HG03432 (cell line): ENCODE measurements around the gene APOA1.

Experiments
- ATAC-seq: cut with Tn5 transposase; IDR thresholded peaks from one replicate; pipeline ENCODE4 v1.9.1; 2021; ENCODE audit warnings: mild to moderate bottlenecking, moderate library complexity; ENCODE audit not compliant: unreplicated experiment

Gene APOA1

DNA sequence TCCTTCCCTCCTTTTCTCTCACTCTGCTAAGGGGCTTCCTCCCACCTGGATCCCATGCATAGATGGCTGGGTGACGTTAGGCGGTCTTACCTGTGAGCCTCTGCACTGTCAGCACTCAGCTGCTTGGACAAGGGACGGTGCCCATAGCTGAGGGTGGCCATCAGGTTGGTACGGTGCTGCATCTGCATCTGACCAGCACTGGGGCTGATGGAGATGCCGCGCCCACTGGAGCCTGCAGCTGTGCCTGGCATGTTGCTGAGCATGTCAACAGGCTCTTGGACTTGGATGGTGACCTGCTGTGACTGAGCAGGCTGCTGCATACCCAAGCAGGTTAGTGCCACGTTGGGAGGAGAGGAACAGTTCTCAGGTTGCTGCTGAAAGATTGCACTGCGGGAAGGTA lies 21.8 kb upstream of the APOA1 start:
- ATAC-seq, result no peak

DNA sequence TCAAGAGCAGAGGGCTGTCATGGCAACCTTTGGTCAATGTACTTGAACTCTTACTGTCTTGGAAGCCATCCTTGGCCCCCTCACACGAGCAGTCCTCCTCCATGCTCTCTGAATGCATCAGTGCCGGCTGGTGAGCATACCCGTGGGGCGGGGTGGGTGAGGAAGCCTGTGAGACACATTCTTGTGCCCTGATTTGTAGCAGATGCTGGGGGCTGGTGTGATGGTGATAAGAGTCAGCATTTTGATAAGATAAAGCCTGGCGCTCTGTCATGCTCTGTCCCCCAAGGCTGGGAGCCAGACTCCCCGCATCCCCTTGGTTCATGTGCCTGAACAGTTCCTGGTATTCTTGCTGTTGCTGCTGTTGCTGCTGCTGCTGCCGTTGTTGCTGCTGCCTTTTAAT lies 20.5 kb upstream of the APOA1 start:
- ATAC-seq, result no peak

DNA sequence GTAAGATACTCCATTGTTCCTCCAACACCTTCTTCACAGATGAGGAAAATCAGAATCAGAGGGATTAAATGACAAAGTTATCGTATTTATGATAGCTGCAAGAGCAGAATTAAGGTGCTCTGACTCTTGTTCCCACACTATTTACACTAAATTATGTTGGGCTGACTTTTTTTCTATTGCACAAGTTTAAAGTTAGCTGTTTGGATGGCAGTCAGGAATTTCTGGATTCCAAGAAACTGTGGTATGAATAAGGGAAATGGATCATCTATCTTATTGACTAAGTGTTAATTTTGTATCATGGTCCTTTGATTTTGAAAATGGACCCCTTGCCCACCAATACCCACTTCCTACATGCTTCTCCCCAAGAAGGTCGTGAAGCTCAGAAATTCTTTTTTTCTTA lies 19.9 kb upstream of the APOA1 start:
- no peak for ATAC-seq

DNA sequence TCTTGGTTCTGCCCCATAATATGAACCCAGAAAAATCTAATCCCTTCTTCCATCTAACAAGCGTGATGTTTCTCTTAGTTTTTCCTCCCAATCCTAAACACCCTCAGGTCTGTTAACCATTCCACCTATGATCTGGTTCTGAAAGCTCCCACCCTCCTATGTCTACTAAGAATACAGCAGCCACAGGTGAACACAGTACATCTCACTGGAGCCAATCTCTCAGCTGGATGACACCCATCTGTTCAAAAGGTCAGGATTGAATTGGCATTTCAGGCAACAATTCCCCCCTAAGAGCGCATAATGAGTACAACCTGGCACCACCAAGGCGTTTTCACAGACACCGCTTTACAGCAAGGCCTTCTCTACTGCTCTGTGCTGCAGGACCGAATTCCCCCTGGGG lies 19.0 kb upstream of the APOA1 start:
- ATAC-seq, result no peak

DNA sequence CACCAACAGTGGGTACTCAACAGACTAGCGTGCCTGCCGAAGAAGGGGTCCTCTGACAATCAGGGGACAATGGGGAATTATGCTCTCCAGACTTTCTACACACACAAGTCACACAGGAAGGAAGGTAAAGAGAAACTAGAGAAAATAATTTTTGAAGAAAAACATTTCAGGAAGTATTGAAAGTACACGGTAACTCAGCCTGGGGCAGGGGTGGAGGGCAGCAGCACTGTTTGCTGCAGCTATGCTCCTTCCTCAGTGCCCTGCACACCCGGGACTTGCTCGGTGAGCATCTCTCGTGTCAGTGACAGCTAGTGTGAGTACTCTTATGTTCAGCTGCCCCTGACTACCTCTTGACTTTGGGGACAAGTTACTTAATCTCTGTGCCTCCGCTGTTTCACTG lies 18.0 kb upstream of the APOA1 start:
- no peak for ATAC-seq

DNA sequence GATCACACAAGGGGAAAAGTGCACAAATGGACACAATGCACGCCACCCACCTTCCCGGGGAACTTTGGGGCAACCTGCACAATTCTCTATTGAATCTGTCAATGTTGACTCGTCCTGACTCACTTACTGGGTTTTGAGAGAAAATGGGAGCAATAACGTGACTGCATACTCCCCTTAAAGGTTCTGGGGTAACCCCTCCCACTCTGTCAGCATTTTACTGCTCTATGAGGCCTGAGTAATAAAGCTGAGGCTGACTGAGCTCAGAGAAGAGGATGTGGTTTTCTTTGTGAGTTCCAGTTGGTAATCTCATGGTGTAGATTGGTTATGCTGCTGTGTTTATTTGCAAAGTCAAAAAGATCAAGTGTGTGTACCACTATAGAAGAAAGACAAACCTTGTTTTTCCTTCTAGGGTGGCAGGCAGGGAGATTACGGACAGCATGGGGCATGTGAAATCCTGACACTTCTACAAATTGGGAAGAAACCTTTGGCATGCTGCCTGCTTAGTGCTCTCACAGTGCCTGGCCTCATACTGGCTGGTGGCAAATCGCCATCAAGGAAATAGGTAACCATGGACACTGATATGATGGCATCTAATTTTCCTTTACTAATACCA lies 16.1 kb upstream of the APOA1 start:
- peak; percentile 95 for ATAC-seq

DNA sequence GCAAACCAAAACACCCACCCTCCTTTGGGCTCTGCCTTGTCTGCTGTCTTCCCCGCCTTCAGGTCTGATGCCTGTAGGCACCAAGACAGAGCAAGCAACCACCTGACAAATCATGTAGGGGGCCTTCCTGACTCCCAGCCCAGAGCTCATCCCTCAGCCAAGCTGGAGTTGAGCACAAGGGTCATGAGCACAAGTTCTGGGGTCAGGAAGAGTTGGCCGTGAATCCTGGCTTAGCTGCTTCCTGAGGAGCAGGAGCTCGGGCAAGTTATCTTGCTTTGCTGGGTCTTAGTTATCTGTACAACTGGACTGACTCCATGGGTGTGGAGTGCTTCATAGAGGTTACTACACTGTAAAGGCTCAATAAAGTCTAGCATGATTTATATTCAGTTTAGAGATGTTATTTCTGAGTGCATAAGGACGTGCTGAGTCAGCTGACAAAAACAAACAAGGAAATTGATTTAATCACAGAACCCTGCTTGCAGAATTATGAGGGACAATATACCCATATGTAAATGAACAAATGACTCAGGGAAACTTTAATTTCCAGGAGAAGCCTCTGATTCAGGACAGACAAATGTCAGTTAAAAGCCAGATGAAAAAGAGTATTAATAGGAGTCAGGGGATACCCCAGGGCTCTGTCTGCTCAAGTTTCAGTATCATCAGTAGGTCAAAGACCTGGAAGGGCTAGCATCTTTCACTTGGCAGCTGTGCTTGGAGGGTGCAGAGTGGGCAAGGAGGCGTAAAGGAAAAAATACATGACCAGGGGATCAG lies 15.0 kb upstream of the APOA1 start:
- ATAC-seq, result peak; percentile 41

DNA sequence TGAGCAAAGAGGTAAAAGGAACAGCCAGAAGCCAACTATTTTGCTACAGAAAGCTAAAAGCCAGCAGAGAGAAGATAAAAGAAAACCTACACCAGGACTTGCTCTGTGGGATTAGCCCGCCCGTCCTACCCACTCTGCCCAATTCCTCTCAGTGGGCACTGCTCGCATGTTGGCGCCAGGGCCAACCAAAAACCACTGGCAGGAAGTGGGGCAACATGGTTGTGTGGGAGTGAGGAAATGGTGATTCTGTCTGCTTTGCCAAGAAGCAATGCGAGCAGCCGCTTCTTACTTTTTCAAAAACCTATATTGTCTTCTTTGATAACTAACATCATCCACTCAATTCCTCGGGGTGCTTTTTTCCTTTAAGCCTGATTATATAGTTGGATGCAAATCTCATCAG lies 14.2 kb upstream of the APOA1 start:
- ATAC-seq, result no peak

DNA sequence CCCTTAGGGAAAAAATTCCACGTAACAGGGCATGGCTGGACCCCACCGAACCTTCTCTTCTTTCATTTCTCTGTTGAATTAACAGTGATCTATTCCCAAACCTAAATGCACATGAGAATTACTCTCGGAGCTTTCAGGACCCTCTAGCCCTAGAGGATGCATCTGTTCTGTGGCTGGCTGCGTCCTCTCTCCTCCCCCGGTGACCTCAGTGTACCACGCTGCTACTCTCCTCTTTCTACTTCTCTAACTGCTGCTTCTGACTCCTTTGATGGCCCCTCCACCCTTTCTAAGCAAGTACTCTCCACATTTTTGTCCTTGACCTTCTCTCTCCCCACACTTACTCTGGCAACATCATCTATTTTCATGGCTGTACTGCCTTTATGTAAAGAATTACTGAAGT lies 12.1 kb upstream of the APOA1 start:
- no peak for ATAC-seq

DNA sequence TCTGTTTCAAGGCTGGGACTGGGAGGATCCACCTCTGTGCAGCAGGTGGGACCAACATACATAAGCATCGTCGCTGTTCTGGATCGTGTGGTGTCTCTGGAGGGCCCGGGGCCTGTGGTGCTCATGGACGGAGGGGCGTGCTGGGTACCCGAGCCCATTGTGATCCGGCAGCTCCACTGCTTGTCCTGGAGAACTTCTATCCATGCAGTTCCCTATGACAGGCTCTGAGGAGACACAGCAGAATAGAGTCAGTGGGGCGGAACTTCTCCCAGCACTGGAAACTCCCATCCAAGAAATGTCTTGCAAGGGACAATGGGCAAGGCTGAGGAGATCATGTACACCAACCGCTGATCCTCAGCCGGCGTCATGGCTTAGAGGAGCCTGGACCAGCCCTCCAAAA lies 11.6 kb upstream of the APOA1 start:
- no peak for ATAC-seq

DNA sequence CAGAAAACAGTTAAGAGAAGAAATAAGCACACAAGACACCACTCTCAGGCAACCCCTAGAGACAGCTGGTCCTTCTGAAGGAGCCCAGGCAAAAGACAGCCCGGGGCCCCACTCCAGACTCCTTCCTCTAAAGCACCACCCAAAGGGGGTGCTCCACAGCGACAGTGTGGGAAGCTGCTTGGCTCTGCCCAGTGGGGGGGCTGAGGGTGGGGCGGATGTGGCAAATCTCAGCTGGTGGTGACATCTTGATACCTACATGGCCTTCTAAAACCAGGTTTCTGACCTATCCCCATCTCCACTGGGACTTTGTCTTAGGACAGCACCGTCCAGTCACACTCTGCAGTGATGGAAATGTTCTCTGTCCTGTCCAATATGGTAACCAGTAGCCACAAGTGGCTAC lies 10.2 kb upstream of the APOA1 start:
- ATAC-seq, result no peak

DNA sequence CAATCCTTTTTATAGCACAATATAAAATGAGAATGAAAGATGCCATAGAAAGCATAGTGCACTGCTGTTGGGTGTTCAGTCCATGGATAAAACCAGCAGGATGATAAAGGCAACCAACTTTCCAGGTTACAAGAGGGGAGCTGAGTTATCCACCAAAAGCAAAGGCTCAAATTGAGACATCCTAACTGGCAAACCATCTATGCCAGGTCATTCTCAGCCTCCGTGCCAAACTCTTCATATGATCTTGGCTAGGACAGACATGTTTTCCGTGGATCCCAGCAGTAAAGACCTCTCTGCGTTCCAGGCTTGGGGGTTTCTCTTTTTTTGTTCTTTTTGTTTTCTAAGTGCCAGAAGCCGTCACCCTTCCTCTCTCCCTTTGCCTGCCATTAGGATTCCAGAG lies 7.3 kb upstream of the APOA1 start:
- no peak for ATAC-seq

DNA sequence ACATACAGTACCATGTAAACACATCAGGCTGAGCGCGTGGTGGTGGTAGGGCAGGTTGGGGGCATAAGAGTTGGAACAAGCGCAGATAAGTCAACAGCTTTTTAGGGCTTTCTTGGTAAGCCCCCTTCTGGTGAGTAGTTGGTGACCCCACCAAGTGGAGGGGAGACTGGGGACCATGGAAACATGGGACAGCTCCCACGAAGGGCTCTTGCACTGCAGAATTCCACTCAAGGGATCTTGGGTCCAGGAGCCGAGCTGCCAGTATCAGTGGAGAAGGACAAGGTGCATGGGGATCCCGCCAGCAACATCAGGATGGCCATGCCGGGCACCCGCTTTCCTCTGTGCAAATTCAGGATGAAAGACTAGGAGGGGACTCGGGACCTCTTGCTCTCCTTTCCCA lies 6.2 kb upstream of the APOA1 start:
- ATAC-seq, result no peak

DNA sequence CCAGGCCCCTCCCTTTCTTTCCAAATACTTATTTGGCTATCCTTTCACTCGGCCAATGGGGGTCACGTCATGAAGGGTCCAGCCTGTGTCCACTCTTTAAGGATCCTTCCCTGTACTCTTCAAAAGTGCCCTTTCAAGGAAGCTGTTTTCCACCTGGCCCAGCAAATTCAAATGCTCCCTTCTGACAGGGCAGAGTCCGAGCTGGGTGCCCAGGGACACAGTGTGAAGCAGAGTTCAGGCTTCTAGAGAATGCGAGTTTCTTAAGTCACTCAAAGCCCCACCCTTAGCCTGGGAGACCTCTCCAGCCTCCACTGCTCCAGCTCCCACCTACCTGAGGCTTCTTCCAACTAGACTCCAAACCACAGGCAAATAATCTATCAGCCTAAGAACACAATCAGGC lies 5.5 kb upstream of the APOA1 start:
- ATAC-seq, result no peak

DNA sequence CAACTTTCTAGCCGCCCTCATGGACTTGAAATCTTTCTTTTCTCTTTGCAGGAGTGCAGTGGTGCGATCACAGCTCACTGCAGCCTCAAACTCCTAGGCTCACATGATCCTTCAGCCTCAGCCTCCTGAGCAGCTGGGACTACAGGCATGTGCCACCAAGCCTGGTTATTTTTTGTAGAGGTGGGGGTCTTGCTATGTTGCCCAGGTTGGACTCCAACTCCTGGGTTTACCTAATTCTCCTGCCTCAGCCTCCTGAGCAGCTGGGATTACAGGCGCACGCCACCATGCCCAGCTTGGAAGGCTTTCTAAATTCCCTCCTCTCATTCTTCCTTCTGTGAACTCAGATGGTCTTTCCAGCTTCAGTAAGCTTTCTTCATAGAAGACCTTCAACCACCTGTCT lies 4.7 kb upstream of the APOA1 start:
- no peak for ATAC-seq

DNA sequence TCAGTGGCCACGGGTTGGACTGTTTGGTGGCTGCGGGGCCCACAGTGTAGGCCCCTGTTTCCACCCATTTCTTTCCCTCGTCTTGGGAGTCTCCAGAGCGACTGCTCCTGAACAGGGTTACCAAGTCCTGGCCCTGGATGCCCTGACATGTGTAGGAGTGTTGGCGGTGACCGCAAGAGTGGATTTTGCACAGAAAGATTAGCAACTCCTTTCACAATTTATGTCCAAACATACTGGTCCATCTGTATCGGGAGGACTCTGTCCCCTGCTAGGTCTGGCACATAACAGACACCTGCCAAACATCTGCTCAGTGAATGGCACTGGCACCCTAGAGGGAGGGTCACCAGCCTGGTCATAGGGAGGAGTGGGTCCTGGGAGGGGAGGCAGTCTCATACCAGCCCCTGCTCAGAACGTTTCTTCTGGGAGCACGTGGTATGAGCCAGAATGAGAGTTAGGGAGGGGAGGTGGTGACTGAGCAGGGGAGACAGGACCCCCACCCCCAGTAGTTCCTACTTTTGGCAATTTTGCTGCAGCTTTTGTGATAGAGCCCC lies 3.4 kb upstream of the APOA1 start:
- ATAC-seq, result no peak

DNA sequence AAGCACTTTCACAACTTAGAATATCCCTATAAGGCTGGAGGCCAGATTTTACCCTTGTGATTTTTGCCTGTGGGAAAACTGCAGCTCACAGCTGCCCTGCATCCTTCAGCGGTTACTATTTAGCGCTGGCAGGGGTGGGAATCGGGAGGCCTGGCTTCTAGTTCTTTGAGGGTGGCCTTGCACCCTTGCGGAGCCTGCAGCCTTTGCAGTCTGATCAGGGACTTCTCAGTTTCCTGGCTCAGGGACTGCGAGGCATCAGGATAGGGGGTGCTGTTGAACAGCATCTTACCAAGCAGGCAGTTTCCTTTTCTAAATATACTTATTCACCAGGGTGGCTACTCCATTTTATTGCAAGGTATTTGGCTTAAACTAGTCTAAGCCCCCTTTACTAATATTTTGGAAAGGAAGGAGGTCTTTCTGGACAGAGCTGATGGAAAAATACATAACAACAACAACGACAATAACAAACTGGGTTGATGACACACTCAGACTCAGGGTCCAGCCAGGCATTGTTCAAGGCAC lies 2.9 kb upstream of the APOA1 start:
- ATAC-seq, result no peak

DNA sequence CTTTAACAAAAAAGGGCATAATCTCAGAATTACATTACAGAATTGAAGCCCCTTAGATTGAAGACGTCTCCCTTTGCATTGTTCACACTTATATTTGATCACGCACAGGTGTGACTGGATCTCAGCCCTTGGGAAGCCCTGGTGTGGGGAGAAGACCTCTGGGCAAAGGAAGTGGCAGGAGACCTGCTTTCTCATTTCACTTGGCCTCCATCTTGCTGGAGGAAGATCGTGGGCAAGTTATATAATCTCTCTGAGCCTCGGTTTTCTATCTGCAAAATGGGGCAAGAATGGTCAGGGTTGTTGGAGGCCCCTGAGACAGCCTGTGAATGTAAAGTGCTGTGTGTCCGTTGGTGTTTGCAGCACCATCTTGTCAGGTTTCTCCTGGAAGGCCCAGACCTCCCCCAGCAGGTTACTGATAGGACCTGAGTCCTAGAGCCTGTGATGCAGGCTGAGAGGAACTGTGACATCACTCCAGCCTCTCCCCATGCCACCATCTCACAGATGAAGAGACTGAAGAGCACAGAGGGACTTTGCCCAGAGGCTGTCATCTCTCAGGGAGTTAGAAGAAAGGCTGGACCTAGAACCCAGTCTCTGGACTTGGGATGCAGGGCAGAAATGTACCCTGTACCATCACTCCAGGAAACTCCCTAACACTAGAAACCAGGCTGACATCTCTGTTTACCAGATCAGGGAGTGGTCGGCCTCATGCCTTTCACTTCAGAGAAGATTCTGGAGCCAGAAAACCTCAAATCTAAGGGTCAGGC lies 1.1 kb upstream of the APOA1 start:
- no peak for ATAC-seq

DNA sequence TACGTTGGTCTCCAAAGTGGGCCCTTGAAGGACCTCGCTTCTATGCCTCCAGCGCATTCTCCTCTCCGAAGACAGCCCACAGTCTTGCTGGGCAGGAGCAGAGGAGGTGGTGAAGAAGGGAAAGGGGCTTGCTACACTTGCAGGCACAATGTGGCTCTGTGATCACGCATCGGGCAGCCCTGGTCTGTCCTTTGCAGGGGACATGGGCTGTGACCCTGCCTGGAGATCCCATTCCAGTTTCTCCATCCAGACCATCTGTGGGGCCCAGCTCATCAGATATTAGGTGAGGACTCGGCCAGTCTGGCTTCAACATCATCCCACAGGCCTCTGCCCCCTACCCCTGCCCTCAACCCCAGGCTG lies 810 bp downstream of the APOA1 start:
- no peak for ATAC-seq

DNA sequence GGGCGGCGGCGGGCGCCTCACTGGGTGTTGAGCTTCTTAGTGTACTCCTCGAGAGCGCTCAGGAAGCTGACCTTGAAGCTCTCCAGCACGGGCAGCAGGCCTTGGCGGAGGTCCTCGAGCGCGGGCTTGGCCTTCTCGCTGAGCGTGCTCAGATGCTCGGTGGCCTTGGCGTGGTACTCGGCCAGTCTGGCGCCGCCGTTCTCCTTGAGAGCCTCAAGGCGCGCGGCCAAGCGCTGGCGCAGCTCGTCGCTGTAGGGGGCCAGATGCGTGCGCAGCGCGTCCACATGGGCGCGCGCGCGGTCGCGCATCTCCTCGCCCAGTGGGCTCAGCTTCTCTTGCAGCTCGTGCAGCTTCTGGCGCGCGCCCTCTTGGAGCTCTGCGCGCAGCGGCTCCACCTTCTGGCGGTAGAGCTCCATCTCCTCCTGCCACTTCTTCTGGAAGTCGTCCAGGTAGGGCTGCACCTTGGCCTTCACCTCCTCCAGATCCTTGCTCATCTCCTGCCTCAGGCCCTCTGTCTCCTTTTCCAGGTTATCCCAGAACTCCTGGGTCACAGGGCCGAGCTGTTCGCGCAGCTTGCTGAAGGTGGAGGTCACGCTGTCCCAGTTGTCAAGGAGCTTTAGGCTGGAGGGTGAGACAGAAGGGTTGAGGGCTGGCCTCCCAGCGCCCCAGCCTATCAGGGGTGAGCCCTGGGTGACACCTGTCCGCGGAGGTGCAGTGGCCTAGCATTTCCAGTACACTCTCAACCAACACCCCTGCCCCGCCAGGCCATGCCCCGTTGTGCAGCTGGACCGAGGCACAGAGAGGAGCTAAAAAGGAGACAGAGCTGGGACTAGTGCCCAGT lies 1.4 kb downstream of the APOA1 start:
- ATAC-seq, result peak; percentile 88
